Activated CD8-positive, alpha-beta memory T cell treated with anti-CD3 and anti-CD28 coated beads, Interleukin-2, amount 50 U/mL, for 4 hours (primary cell): Measurements from ENCODE around the gene KLHDC7A.
"Not testable (repeated sequence)": the region's sequence is repeated elsewhere in the genome, so short reads cannot be mapped to it uniquely, and the experiment has no call there.

ENCODE experiments used
- DNase-seq: peaks from one replicate; pipeline ENCODE4 v3.0.0-alpha.2; 2020

The KLHDC7A gene

GRCh38 chr1:18480315-18481189, at the start of gene KLHDC7A:
KLHDC7A (plus strand) TSS chr1:18480930; CDS start chr1:18480982, 52 bp downstream.
- no peak for DNase-seq

GRCh38 chr1:18434041-18434440, 46.7 kb upstream of the KLHDC7A start:
- DNase-seq = no peak

- no peak for DNase-seq
Measured at GRCh38 chr1:18440385-18441226, 40.1 kb upstream of the KLHDC7A start.

GRCh38 chr1:18443587-18444520, 36.9 kb upstream of the KLHDC7A start:
- DNase-seq = no peak

DNA sequence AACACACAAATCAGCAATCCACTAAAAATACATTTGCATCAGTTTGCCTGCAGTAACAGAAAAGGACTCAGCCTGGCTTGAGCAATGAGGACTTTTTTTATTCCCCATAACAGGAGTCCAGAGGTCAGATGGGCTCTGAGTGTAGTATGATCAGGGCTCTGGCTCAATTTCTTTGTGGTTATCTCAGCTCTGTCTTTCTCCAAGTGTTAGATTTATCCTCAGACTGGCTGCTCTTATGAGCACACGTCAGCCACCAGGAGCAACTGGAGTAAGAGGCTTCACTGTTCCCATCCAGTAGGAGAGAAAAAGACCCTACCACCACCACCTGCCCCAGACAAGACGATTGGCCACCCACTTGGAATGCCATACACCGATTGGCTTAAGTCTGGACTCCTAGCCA, 36.2 kb upstream of the KLHDC7A start:
- DNase-seq = no peak

DNA sequence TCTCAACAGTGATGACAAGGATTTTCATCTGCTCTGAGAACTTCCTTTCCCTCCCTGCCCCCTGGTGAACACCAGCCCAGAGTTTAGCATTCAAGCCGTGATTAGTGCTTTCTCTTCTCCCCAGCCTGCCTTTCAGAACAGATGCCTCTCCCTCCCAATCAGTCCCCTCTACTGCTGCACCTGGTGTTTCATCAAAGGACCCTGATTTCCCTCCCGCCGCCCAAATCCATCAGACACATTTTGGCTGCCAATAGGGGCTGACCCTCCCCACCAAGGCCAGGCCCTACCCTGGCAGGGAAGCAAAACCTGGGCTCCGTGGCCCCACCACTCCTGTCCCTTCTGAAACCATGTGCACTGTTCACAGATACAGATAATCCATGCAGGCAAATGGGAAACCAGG, 34.0 kb upstream of the KLHDC7A start:
- no peak for DNase-seq

- DNase-seq = no peak
Measured at GRCh38 chr1:18447509-18448220, 33.1 kb upstream of the KLHDC7A start.

DNA sequence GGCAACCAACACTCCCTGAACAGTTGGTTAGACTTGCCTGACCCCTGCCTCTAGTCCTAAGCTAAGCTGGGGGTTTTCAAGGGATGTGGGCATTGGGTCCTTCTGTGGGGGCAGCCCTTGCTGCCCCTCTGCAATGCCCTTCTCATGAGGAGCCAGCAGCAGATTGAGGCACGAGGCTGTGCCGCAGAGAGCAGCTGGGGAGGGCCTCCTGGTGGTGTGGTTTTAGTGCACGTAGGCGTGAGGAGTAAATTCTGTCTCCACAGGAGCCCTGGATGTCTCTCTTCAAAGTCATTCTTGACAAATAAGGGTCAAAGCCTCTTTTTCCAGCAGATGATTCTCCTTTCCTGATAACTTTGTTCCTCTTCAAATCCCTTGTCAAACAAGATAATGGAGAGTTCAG, 31.8 kb upstream of the KLHDC7A start:
- no peak for DNase-seq

- no peak for DNase-seq
Measured at GRCh38 chr1:18452550-18452949, 28.2 kb upstream of the KLHDC7A start.

DNA sequence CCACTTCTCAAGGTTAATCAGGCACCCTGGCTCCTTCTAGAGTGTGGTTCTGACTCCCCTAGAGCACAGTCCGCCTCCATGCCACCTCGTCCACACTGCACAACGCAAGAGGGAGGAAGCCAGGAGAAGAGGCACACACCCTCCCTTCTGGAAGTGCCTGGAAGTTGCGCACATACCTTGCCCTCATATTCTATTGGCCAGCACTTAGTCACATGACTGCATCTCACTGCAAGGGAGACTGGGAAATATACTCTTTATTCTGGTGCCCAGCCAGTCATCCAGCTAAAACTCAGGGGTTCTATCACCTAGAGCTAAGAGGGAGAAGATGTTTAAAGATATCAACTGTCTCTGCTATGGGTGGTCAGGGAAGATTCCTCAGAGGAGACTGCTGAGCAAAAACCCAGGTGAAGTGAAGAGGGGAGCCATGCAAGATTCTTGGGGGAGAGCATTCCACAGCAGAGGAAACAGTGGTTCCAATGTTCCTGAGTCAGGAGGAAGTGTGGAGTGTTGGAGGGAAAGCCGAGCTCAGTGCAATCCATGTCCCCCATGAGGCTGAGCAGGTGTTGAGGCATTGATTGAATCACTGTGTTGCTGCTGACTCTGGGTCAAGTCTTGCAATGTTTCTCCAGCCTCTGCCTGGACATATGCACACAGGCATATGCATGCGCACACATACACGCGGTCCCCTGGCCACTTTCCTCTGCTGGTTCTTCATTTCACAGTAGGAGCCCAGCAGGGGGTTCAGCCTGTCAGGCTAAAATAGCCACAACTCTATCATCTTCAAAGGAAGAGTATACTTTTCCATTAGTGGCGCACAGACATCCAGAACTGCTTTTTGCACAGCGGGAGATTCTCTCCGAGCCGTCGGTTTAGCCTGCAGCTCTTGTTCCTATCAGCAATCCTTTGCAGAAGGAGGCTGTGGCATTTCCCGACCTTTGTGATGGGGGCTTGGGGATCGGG, 22.3 kb upstream of the KLHDC7A start:
- DNase-seq = no peak

- DNase-seq = no peak
Measured at GRCh38 chr1:18461656-18462055, 19.1 kb upstream of the KLHDC7A start.

GRCh38 chr1:18462517-18462916, 18.2 kb upstream of the KLHDC7A start:
- DNase-seq = not testable (repeated sequence)

DNA sequence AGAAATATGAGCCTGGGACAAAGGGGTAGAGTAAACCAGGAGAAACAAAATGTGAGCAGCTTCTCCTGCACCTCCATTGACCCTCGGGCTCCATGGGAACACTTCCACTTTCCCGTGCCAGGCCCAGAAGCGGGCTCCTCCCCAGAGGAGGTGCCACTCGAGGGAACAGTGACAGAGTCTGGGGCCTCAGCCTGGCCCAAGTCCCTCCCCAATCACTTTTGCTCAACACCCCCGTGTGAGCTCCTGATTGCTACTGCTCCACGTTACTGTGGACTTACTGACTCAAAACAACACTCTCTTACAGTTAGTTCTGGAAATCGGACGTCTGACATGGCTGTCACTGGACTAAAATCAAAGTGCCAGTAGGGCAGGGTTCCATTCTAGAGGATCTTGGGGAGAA, 17.7 kb upstream of the KLHDC7A start:
- no peak for DNase-seq

GRCh38 chr1:18463984-18464664, 16.6 kb upstream of the KLHDC7A start:
- no peak for DNase-seq

GRCh38 chr1:18464665-18465050, 16.1 kb upstream of the KLHDC7A start:
- DNase-seq = no peak

DNA sequence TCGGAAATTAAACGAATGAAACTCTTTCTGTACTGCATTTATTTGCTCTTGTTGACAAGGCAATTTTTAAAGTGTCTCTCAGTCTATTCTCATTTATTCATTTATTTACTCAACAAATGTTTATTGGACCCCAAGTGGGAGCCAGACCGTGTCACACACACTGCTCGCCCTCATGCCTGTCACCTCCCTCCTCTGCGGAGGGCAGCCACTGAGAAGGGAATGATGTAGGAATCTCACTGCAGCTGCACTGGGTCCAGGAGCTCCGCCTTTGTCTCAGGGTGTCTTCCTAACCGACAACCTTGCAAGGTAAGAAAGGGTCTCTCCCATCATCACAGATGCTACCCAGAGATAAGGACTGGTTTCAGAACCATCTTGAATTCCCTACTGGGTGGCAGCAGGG, 14.1 kb upstream of the KLHDC7A start:
- DNase-seq = no peak

- DNase-seq = no peak
Measured at GRCh38 chr1:18468570-18468969, 12.2 kb upstream of the KLHDC7A start.

GRCh38 chr1:18469514-18469913, 11.2 kb upstream of the KLHDC7A start:
- DNase-seq = no peak

DNA sequence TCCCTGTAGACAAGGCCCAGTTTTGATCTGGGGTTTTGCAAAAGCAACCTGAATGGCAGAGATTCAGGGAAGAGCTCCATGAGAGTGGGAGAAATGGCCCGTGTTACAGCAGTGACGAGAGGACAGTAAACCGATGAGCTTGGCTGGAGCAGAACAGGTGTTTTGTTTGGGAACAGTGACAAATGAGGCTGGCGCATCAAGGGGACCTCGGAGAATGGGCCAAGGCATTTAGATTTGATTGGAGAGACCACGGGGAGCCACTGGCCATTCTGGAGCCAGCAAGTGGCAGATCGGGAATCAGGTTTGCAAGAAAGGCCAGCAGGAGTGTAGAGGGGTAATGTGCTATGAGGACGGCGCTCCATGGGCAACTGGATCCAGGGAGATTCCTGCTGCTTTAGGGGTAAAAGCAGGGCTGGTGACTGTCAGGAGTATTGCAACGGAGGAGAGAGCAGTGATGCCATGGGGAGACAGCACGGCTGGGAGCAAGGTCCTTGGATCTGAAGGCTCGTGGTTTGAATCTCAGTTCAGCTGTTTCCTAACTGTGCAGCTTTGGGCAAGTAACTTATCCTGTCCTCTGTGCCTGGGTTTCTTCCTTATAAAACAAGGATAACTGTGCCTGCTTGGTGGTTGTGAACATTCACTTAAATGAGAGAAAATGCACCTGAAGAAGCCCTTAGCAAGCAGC, 9.9 kb upstream of the KLHDC7A start:
- no peak for DNase-seq
